WTC11 (cell line): ENCODE results near the gene GCC1.

ENCODE experiments used
- GRHL2 ChIP-seq: fragments of 250-450 bp; sonication (Bioruptor Pico); IDR thresholded peaks from 2 replicates; pipeline ENCODE4 v1.8.0; 2022; ENCODE audit warnings: mild to moderate bottlenecking, moderate library complexity; ENCODE audit not compliant: insufficient replicate concordance, severe bottlenecking
- IRF2 ChIP-seq: sonication (generic); formaldehyde crosslinking; IDR thresholded peaks from 2 replicates; pipeline ENCODE4 v1.8.0; 2022; ENCODE audit warnings: low read depth, missing genetic modification reagents, borderline replicate concordance
- JUN ChIP-seq: sonication (generic); formaldehyde crosslinking; IDR thresholded peaks from 2 replicates; pipeline ENCODE4 v1.8.0; 2023; ENCODE audit warnings: mild to moderate bottlenecking, missing genetic modification reagents
- SP1 ChIP-seq: sonication (generic); formaldehyde crosslinking; conservative IDR thresholded peaks from 2 replicates; pipeline ENCODE4 v1.8.1; 2022; ENCODE audit warnings: missing genetic modification reagents
- ZBTB43 ChIP-seq: sonication (generic); formaldehyde crosslinking; IDR thresholded peaks from 2 replicates; pipeline ENCODE4 v1.8.1; 2023; ENCODE audit warnings: mild to moderate bottlenecking, missing genetic modification reagents
- ZNF138 ChIP-seq: sonication (generic); formaldehyde crosslinking; conservative IDR thresholded peaks from 2 replicates; pipeline ENCODE4 v1.8.1; 2022; ENCODE audit warnings: mild to moderate bottlenecking, moderate library complexity, missing genetic modification reagents
- ZNF512 ChIP-seq: sonication (generic); formaldehyde crosslinking; IDR thresholded peaks from 2 replicates; pipeline ENCODE4 v1.8.1; 2022; ENCODE audit warnings: missing genetic modification reagents, borderline replicate concordance
- TF ChIP-seq, protein P1 (sequence below): sonication (generic); formaldehyde crosslinking; IDR thresholded peaks from 2 replicates; pipeline ENCODE4 v1.8.0; 2022; ENCODE audit warnings: mild to moderate bottlenecking, missing genetic modification reagents
- TF ChIP-seq, protein P2 (sequence below): fragments of 200-600 bp; IDR thresholded peaks from 2 replicates; pipeline ENCODE4 v1.8.0; 2022; ENCODE audit warnings: antibody characterized with exemption

- TF ChIP-seq GRHL2 (CRISPR knock-in tag) (no peak), SP1 (no peak), ZBTB43 (CRISPR knock-in tag) (no peak), ZNF512 (no peak), ZNF138 (CRISPR knock-in tag) (no peak), JUN (CRISPR knock-in tag) (no peak), IRF2 (CRISPR knock-in tag) (no peak)
- TF ChIP-seq, protein P1, sequence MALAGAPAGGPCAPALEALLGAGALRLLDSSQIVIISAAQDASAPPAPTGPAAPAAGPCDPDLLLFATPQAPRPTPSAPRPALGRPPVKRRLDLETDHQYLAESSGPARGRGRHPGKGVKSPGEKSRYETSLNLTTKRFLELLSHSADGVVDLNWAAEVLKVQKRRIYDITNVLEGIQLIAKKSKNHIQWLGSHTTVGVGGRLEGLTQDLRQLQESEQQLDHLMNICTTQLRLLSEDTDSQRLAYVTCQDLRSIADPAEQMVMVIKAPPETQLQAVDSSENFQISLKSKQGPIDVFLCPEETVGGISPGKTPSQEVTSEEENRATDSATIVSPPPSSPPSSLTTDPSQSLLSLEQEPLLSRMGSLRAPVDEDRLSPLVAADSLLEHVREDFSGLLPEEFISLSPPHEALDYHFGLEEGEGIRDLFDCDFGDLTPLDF (CRISPR knock-in tag) = no peak
- TF ChIP-seq, protein P2, sequence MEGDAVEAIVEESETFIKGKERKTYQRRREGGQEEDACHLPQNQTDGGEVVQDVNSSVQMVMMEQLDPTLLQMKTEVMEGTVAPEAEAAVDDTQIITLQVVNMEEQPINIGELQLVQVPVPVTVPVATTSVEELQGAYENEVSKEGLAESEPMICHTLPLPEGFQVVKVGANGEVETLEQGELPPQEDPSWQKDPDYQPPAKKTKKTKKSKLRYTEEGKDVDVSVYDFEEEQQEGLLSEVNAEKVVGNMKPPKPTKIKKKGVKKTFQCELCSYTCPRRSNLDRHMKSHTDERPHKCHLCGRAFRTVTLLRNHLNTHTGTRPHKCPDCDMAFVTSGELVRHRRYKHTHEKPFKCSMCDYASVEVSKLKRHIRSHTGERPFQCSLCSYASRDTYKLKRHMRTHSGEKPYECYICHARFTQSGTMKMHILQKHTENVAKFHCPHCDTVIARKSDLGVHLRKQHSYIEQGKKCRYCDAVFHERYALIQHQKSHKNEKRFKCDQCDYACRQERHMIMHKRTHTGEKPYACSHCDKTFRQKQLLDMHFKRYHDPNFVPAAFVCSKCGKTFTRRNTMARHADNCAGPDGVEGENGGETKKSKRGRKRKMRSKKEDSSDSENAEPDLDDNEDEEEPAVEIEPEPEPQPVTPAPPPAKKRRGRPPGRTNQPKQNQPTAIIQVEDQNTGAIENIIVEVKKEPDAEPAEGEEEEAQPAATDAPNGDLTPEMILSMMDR = no peak
Measured at GRCh38 chr7:127550247-127550646, 35.1 kb downstream of the GCC1 start.
